Prostate gland (tissue), 2 donors: ENCODE measurements around the gene STRA8.

Experiments used
- CTCF ChIP-seq, 4 experiments: fragments of 200-600 bp in 2 of 4; fragments of 450-650 bp in 2 of 4; sonication (generic) in 2 of 4; IDR thresholded peaks; 1 replicate in 3 of 4; 2 replicates in 1 of 4; pipeline ENCODE4 v1.5.1; 2016 to 2019; ENCODE audit warnings: antibody characterized with exemption in 4 of 4, mild to moderate bottlenecking in 2 of 4, moderate library complexity in 2 of 4
- POLR2A ChIP-seq: fragments of 450-650 bp; IDR thresholded peaks from one replicate; pipeline ENCODE4 v1.6.1; 2016; ENCODE audit warnings: antibody characterized with exemption, mild to moderate bottlenecking
- POLR2AphosphoS5 ChIP-seq: sonication (generic); formaldehyde crosslinking; IDR thresholded peaks from one replicate; pipeline ENCODE4 v1.6.1; 2017; ENCODE audit warnings: antibody characterized with exemption

GRCh38 chr7:135275971-135276580 lies 42.4 kb downstream of the STRA8 start:
- no peak for TF ChIP-seq POLR2A
- TF ChIP-seq CTCF (IDR thresholded peaks at IDR 0.05) = no peak
- no peak for TF ChIP-seq POLR2AphosphoS5
